ENCODE data around the gene VWA7. TPM values are rescaled to one million over a fixed set of nuclear protein-coding genes. Genes with fewer than 3 reads are reported as not detected.

Gene VWA7
- polyA plus RNA-seq, 2 of the 4 experiments (the other 2 are of a cell fraction), result 1.1 TPM

GRCh38 chr6:31719001-31719400 is 58.1 kb downstream of the VWA7 start:
- FAIRE-seq (no peak), DNase-seq (ENCODE audit: low read depth in 1 of 2, low spot score in 1 of 2) (no peak), ATAC-seq (no peak)
- TF ChIP-seq ZNF302 (CRISPR knock-in tag; IDR thresholded peaks at IDR 0.05), result no peak
- no peak overlapping the region for H3K27ac ChIP-seq
- no peaks in the 10 kb centered on the region for H3K9me3 ChIP-seq
- POLR2A ChIA-PET, result no interaction called here
- WGBS (ENCODE audit: missing lambda C conversion rate), result 65% methylated on average over 6 of the region's 6 CpGs
- H3K4me1 ChIP-seq, result no peaks in the 10 kb centered on the region
- H3K4me2 ChIP-seq, result no peak overlapping the region
- CTCF ChIA-PET, result no interaction called here
- no peak overlapping the region for H3K4me3 ChIP-seq

- Histone ChIP-seq H3K4me3 (no peak overlapping the region), H3K4me2 (no peak overlapping the region), H3K4me1 (no peaks in the 10 kb centered on the region), H3K27ac (no peak overlapping the region), H3K9me3 (no peaks in the 10 kb centered on the region)
- FAIRE-seq, result no peak
- TF ChIP-seq POLR2A (IDR thresholded peaks at IDR 0.05; ENCODE audit: low read length) (no peak), BCL3 (IDR thresholded peaks at IDR 0.05) (no peak), HDAC2 (IDR thresholded peaks at IDR 0.05) (no peak), MAFK (IDR thresholded peaks at IDR 0.05; ENCODE audit: partially characterized antibody) (no peak), EHMT2 (IDR thresholded peaks at IDR 0.05; ENCODE audit: low read depth) (no peak)
- 83% methylated on average over 1 of the region's 1 CpG for WGBS (ENCODE audit: missing lambda C conversion rate)
- ATAC-seq, result no peak
- ChIA-PET CTCF (no interaction called here), POLR2A (no interaction called here)
- no peak for DNase-seq (ENCODE audit: low read depth in 1 of 2, low spot score in 1 of 2)
Observed at GRCh38 chr6:31718265-31718664, 58.9 kb downstream of the VWA7 start.

- POLR2A ChIA-PET, result no interaction called here
- ATAC-seq (no peak), FAIRE-seq (no peak), DNase-seq (ENCODE audit: low read depth in 1 of 2, low spot score in 1 of 2) (no peak)
- Histone ChIP-seq H3K4me2 (no peak overlapping the region), H3K9me3 (no peaks in the 10 kb centered on the region), H3K4me3 (no peak overlapping the region), H3K4me1 (no peaks in the 10 kb centered on the region), H3K27ac (no peak overlapping the region)
- WGBS (ENCODE audit: missing lambda C conversion rate), result 75% methylated on average over 9 of the region's 10 CpGs
- no peak for TF ChIP-seq RCOR1 (IDR thresholded peaks at IDR 0.05; ENCODE audit: low read depth, low read length)
- no peak for TF ChIP-seq TFCP2L1 (CRISPR knock-in tag; IDR thresholded peaks at IDR 0.05)
- no peak for TF ChIP-seq CHD2 (IDR thresholded peaks at IDR 0.05; ENCODE audit: low read length, partially characterized antibody)
- no peak for TF ChIP-seq EHF (CRISPR knock-in tag; IDR thresholded peaks at IDR 0.05)
- TF ChIP-seq HMGXB4 (CRISPR knock-in tag; IDR thresholded peaks at IDR 0.05; ENCODE audit: borderline replicate concordance), result no peak
- no peak for TF ChIP-seq CBX2 (IDR thresholded peaks at IDR 0.05; ENCODE audit: borderline replicate concordance, low read depth)
- TF ChIP-seq FOXS1 (CRISPR knock-in tag; IDR thresholded peaks at IDR 0.05), result no peak
- no peak for TF ChIP-seq ZSCAN20 (CRISPR knock-in tag; IDR thresholded peaks at IDR 0.05)
- no peak for TF ChIP-seq EHMT2 (IDR thresholded peaks at IDR 0.05; ENCODE audit: low read depth)
- CTCF ChIA-PET, result interaction anchor here (2.0 kb wide), 1 partner anchor 52 kb away, joined by 5 read pairs; no protein-coding TSS in a partner anchor
Observed at GRCh38 chr6:31717499-31718222, 59.5 kb downstream of the VWA7 start.

Small RNA genes within 50 kb of the gene (small RNA-seq; reads per million reads assigned to genes)
- gene MSH5-SAPCD1 (0 reads per million in 6 experiments), gene RF00019 (0 reads per million in 6 experiments), gene RNU6-850P (0 reads per million in 6 experiments), gene SAPCD1 (0 reads per million in 6 experiments)

Other genes starting within 250 kb of the VWA7 start
Only the 30 nearest of the 43 such genes appear.
- gene AIF1, start 162.1 kb downstream of the VWA7 start, polyA plus RNA-seq (2011; rRNA removed), result not detected in 2 replicates
- gene AIF1, start 162.1 kb downstream of the VWA7 start, polyA plus RNA-seq (2017; fragmentation: RNase III; extraction: RNeasy Plus Mini Kit Qiagen cat#74134 plus additional on column Dnase treatment), result not detected in 3 replicates
- gene PRRC2A, start 156.6 kb downstream of the VWA7 start, polyA plus RNA-seq (2011; rRNA removed), result 26.0 and 28.0 TPM in 2 replicates
- gene PRRC2A, start 156.6 kb downstream of the VWA7 start, polyA plus RNA-seq (2017; fragmentation: RNase III; extraction: RNeasy Plus Mini Kit Qiagen cat#74134 plus additional on column Dnase treatment), result 60.7 to 63.0 TPM (median 61.1 TPM) in 3 replicates
- 50.4 and 59.4 TPM in 2 replicates for gene BAG6, start 124.7 kb downstream of the VWA7 start, polyA plus RNA-seq (2011; rRNA removed)
- gene BAG6, start 124.7 kb downstream of the VWA7 start, polyA plus RNA-seq (2017; fragmentation: RNase III; extraction: RNeasy Plus Mini Kit Qiagen cat#74134 plus additional on column Dnase treatment), result 107 to 123 TPM (median 121 TPM) in 3 replicates
- gene APOM, start 121.4 kb downstream of the VWA7 start, polyA plus RNA-seq (2011; rRNA removed), result 2.6 and 4.1 TPM in 2 replicates
- 1.5 to 2.1 TPM (median 1.9 TPM) in 3 replicates for gene APOM, start 121.4 kb downstream of the VWA7 start, polyA plus RNA-seq (2017; fragmentation: RNase III; extraction: RNeasy Plus Mini Kit Qiagen cat#74134 plus additional on column Dnase treatment)
- gene C6orf47, start 116.5 kb downstream of the VWA7 start, polyA plus RNA-seq (2011; rRNA removed), result 6.0 and 6.1 TPM in 2 replicates
- 10.7 to 13.6 TPM (median 11.9 TPM) in 3 replicates for gene C6orf47, start 116.5 kb downstream of the VWA7 start, polyA plus RNA-seq (2017; fragmentation: RNase III; extraction: RNeasy Plus Mini Kit Qiagen cat#74134 plus additional on column Dnase treatment)
- 10.0 and 11.0 TPM in 2 replicates for gene GPANK1, start 112.3 kb downstream of the VWA7 start, polyA plus RNA-seq (2011; rRNA removed)
- gene GPANK1, start 112.3 kb downstream of the VWA7 start, polyA plus RNA-seq (2017; fragmentation: RNase III; extraction: RNeasy Plus Mini Kit Qiagen cat#74134 plus additional on column Dnase treatment), result 9.7 to 11.7 TPM (median 11.0 TPM) in 3 replicates
- 41.8 and 61.0 TPM in 2 replicates for gene CSNK2B, start 111.2 kb downstream of the VWA7 start, polyA plus RNA-seq (2011; rRNA removed)
- gene CSNK2B, start 111.2 kb downstream of the VWA7 start, polyA plus RNA-seq (2017; fragmentation: RNase III; extraction: RNeasy Plus Mini Kit Qiagen cat#74134 plus additional on column Dnase treatment), result 134 to 141 TPM (median 141 TPM) in 3 replicates
- gene LY6G5B, start 107.4 kb downstream of the VWA7 start, polyA plus RNA-seq (2011; rRNA removed), result 5.9 and 6.7 TPM in 2 replicates
- 9.0 to 12.3 TPM (median 9.9 TPM) in 3 replicates for gene LY6G5B, start 107.4 kb downstream of the VWA7 start, polyA plus RNA-seq (2017; fragmentation: RNase III; extraction: RNeasy Plus Mini Kit Qiagen cat#74134 plus additional on column Dnase treatment)
- 1.2 and 1.6 TPM in 2 replicates for gene LY6G5C, start 96.3 kb downstream of the VWA7 start, polyA plus RNA-seq (2011; rRNA removed)
- gene LY6G5C, start 96.3 kb downstream of the VWA7 start, polyA plus RNA-seq (2017; fragmentation: RNase III; extraction: RNeasy Plus Mini Kit Qiagen cat#74134 plus additional on column Dnase treatment), result 1.5 to 1.9 TPM (median 1.6 TPM) in 3 replicates
- gene ABHD16A, start 74.0 kb downstream of the VWA7 start, polyA plus RNA-seq (2011; rRNA removed), result 22.3 and 22.6 TPM in 2 replicates
- gene ABHD16A, start 74.0 kb downstream of the VWA7 start, polyA plus RNA-seq (2017; fragmentation: RNase III; extraction: RNeasy Plus Mini Kit Qiagen cat#74134 plus additional on column Dnase treatment), result 14.5 to 16.6 TPM (median 16.2 TPM) in 3 replicates
- gene LY6G6F, start 70.5 kb downstream of the VWA7 start, polyA plus RNA-seq (2011; rRNA removed), result not detected in 2 replicates
- gene LY6G6F, start 70.5 kb downstream of the VWA7 start, polyA plus RNA-seq (2017; fragmentation: RNase III; extraction: RNeasy Plus Mini Kit Qiagen cat#74134 plus additional on column Dnase treatment), result not detected in 3 replicates
- not detected in 2 replicates for gene LY6G6D, start 62.0 kb downstream of the VWA7 start, polyA plus RNA-seq (2011; rRNA removed)
- not detected in 3 replicates for gene LY6G6D, start 62.0 kb downstream of the VWA7 start, polyA plus RNA-seq (2017; fragmentation: RNase III; extraction: RNeasy Plus Mini Kit Qiagen cat#74134 plus additional on column Dnase treatment)
- gene LY6G6C, start 55.6 kb downstream of the VWA7 start, polyA plus RNA-seq (2011; rRNA removed), result 0.08 and 0.11 TPM in 2 replicates
- gene LY6G6C, start 55.6 kb downstream of the VWA7 start, polyA plus RNA-seq (2017; fragmentation: RNase III; extraction: RNeasy Plus Mini Kit Qiagen cat#74134 plus additional on column Dnase treatment), result 0.11 to 0.21 TPM in 2 of 3 replicates, not detected in the other
- not detected in 2 replicates for gene MPIG6B, start 54.0 kb downstream of the VWA7 start, polyA plus RNA-seq (2011; rRNA removed)
- not detected in 3 replicates for gene MPIG6B, start 54.0 kb downstream of the VWA7 start, polyA plus RNA-seq (2017; fragmentation: RNase III; extraction: RNeasy Plus Mini Kit Qiagen cat#74134 plus additional on column Dnase treatment)
- 19.3 and 20.6 TPM in 2 replicates for gene DDAH2, start 48.0 kb downstream of the VWA7 start, polyA plus RNA-seq (2011; rRNA removed)
- 44.8 to 57.3 TPM (median 54.5 TPM) in 3 replicates for gene DDAH2, start 48.0 kb downstream of the VWA7 start, polyA plus RNA-seq (2017; fragmentation: RNase III; extraction: RNeasy Plus Mini Kit Qiagen cat#74134 plus additional on column Dnase treatment)
- 346 and 397 TPM in 2 replicates for gene CLIC1, start 40.8 kb downstream of the VWA7 start, polyA plus RNA-seq (2011; rRNA removed)
- 249 to 283 TPM (median 251 TPM) in 3 replicates for gene CLIC1, start 40.8 kb downstream of the VWA7 start, polyA plus RNA-seq (2017; fragmentation: RNase III; extraction: RNeasy Plus Mini Kit Qiagen cat#74134 plus additional on column Dnase treatment)
- gene MSH5, start 37.3 kb downstream of the VWA7 start, polyA plus RNA-seq (2011; rRNA removed), result 36.5 and 42.6 TPM in 2 replicates
- 17.1 to 18.8 TPM (median 17.4 TPM) in 3 replicates for gene MSH5, start 37.3 kb downstream of the VWA7 start, polyA plus RNA-seq (2017; fragmentation: RNase III; extraction: RNeasy Plus Mini Kit Qiagen cat#74134 plus additional on column Dnase treatment)
- 3.3 and 6.9 TPM in 2 replicates for gene SAPCD1, start 14.7 kb downstream of the VWA7 start, polyA plus RNA-seq (2011; rRNA removed)
- gene SAPCD1, start 14.7 kb downstream of the VWA7 start, polyA plus RNA-seq (2017; fragmentation: RNase III; extraction: RNeasy Plus Mini Kit Qiagen cat#74134 plus additional on column Dnase treatment), result 5.8 to 7.5 TPM (median 7.1 TPM) in 3 replicates
- gene VARS1, start 18.4 kb upstream of the VWA7 start, polyA plus RNA-seq (2011; rRNA removed), result 17.7 and 24.7 TPM in 2 replicates
- 57.2 to 58.4 TPM (median 58.3 TPM) in 3 replicates for gene VARS1, start 18.4 kb upstream of the VWA7 start, polyA plus RNA-seq (2017; fragmentation: RNase III; extraction: RNeasy Plus Mini Kit Qiagen cat#74134 plus additional on column Dnase treatment)
- gene LSM2, start 29.6 kb upstream of the VWA7 start, polyA plus RNA-seq (2011; rRNA removed), result 54.7 and 73.8 TPM in 2 replicates
- gene LSM2, start 29.6 kb upstream of the VWA7 start, polyA plus RNA-seq (2017; fragmentation: RNase III; extraction: RNeasy Plus Mini Kit Qiagen cat#74134 plus additional on column Dnase treatment), result 58.9 to 65.3 TPM (median 59.6 TPM) in 3 replicates
- 1.2 and 1.6 TPM in 2 replicates for gene HSPA1L, start 38.0 kb upstream of the VWA7 start, polyA plus RNA-seq (2011; rRNA removed)
- gene HSPA1L, start 38.0 kb upstream of the VWA7 start, polyA plus RNA-seq (2017; fragmentation: RNase III; extraction: RNeasy Plus Mini Kit Qiagen cat#74134 plus additional on column Dnase treatment), result 1.2 to 1.7 TPM (median 1.4 TPM) in 3 replicates
- gene HSPA1A, start 38.2 kb upstream of the VWA7 start, polyA plus RNA-seq (2011; rRNA removed), result 88.2 and 122 TPM in 2 replicates
- gene HSPA1A, start 38.2 kb upstream of the VWA7 start, polyA plus RNA-seq (2017; fragmentation: RNase III; extraction: RNeasy Plus Mini Kit Qiagen cat#74134 plus additional on column Dnase treatment), result 129 to 204 TPM (median 194 TPM) in 3 replicates
- 52.7 and 70.6 TPM in 2 replicates for gene HSPA1B, start 50.4 kb upstream of the VWA7 start, polyA plus RNA-seq (2011; rRNA removed)
- gene HSPA1B, start 50.4 kb upstream of the VWA7 start, polyA plus RNA-seq (2017; fragmentation: RNase III; extraction: RNeasy Plus Mini Kit Qiagen cat#74134 plus additional on column Dnase treatment), result 56.7 to 125 TPM (median 98.6 TPM) in 3 replicates
- 15.8 and 20.6 TPM in 2 replicates for gene NEU1, start 85.5 kb upstream of the VWA7 start, polyA plus RNA-seq (2011; rRNA removed)
- gene NEU1, start 85.5 kb upstream of the VWA7 start, polyA plus RNA-seq (2017; fragmentation: RNase III; extraction: RNeasy Plus Mini Kit Qiagen cat#74134 plus additional on column Dnase treatment), result 12.8 to 19.2 TPM (median 16.0 TPM) in 3 replicates
- 0.24 and 0.27 TPM in 2 replicates for gene SLC44A4, start 101.7 kb upstream of the VWA7 start, polyA plus RNA-seq (2011; rRNA removed)
- not detected in 3 replicates for gene SLC44A4, start 101.7 kb upstream of the VWA7 start, polyA plus RNA-seq (2017; fragmentation: RNase III; extraction: RNeasy Plus Mini Kit Qiagen cat#74134 plus additional on column Dnase treatment)
- gene EHMT2, start 120.4 kb upstream of the VWA7 start, polyA plus RNA-seq (2011; rRNA removed), result 15.4 and 16.4 TPM in 2 replicates
- gene EHMT2, start 120.4 kb upstream of the VWA7 start, polyA plus RNA-seq (2017; fragmentation: RNase III; extraction: RNeasy Plus Mini Kit Qiagen cat#74134 plus additional on column Dnase treatment), result 27.0 to 32.3 TPM (median 30.9 TPM) in 3 replicates
- 2.2 and 2.9 TPM in 2 replicates for gene ZBTB12, start 124.8 kb upstream of the VWA7 start, polyA plus RNA-seq (2011; rRNA removed)
- gene ZBTB12, start 124.8 kb upstream of the VWA7 start, polyA plus RNA-seq (2017; fragmentation: RNase III; extraction: RNeasy Plus Mini Kit Qiagen cat#74134 plus additional on column Dnase treatment), result 8.4 to 10.1 TPM (median 10.0 TPM) in 3 replicates
- 0.83 and 0.87 TPM in 2 replicates for gene C2, start 150.4 kb upstream of the VWA7 start, polyA plus RNA-seq (2011; rRNA removed)
- 0.22 to 0.41 TPM (median 0.36 TPM) in 3 replicates for gene C2, start 150.4 kb upstream of the VWA7 start, polyA plus RNA-seq (2017; fragmentation: RNase III; extraction: RNeasy Plus Mini Kit Qiagen cat#74134 plus additional on column Dnase treatment)
- gene CFB, start 168.8 kb upstream of the VWA7 start, polyA plus RNA-seq (2011; rRNA removed), result 5.6 and 8.6 TPM in 2 replicates
- 2.7 to 4.9 TPM (median 4.4 TPM) in 3 replicates for gene CFB, start 168.8 kb upstream of the VWA7 start, polyA plus RNA-seq (2017; fragmentation: RNase III; extraction: RNeasy Plus Mini Kit Qiagen cat#74134 plus additional on column Dnase treatment)
- gene NELFE, start 181.6 kb upstream of the VWA7 start, polyA plus RNA-seq (2011; rRNA removed), result 54.1 and 64.2 TPM in 2 replicates
- 70.6 to 73.6 TPM (median 72.4 TPM) in 3 replicates for gene NELFE, start 181.6 kb upstream of the VWA7 start, polyA plus RNA-seq (2017; fragmentation: RNase III; extraction: RNeasy Plus Mini Kit Qiagen cat#74134 plus additional on column Dnase treatment)